NCI-H146 (cell line): ENCODE data around the gene TTC31.

Experiments used
- DNase-seq: peaks from one replicate; lab custom pipeline; 2025; lab: John Stamatoyannopoulos, UW

The TTC31 gene

GRCh38 chr2:74526649-74527230, 43.9 kb downstream of the TTC31 start:
- no peak for DNase-seq

DNA sequence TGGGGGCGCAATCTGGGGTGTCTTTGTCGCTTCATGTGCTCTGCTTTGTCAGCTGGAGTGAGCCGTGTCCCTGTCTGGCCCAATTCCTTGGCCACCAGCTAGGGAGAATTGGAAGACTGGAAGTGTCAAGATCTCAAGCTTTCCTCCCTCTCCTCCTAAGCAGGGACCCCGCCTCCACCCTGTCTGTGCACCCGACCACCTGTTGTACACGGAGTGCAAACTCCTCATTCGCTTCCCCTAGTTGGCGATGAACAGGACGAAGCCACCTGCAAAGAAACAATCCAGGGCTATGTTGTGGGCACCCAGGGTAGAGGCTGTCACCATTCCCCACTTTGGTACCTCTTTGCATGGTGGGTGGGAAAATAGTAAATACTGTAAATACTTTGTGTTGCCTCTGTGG, 44.9 kb downstream of the TTC31 start:
- no peak for DNase-seq

DNA sequence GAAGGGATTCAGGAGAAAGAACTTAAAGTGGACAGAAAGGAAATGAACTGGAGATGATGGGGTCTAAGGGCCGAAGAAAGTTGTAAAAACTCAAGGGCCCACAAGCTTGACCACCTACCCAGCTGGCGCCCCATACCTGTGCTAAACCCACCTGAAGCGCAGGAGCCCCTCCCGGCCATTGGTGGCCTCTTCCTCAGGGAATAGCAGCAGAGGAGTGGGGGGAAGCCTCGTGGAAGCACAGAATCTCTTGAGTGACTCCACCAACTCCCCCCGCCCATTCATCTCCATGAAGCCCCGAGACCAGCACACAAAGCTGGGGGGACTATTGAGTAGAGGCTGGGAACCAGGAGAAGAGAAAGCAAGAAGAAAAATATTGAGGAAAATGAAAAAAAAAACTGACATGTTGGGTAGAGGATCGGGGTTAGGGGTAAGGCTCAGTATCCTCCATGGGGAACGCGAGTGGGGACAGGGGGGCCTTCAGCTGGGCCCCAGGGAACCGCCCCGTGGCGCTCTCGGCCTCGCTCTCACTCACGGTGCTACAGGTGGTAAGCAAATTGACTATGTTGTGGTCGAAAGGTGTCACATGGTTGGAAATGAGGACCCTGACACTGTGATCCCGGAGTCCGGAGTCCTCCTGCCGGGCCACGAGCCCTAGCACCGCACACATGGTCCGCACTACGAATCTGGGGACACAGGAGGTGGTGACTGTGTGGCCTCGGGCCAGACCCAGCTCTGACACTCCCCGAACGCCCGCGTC, 45.9 kb downstream of the TTC31 start:
- no peak for DNase-seq

- DNase-seq, result peak; percentile 99
These were observed 46.7 kb downstream of the TTC31 start, which contains the start of the genes AUP1 and HTRA2 for GRCh38 chr2:74529357-74530238. TSS of gene AUP1 (minus strand) at chr2:74529706. CDS start at chr2:74529629, 77 bp downstream. TSS of gene HTRA2 (plus strand) at chr2:74529933. CDS start at chr2:74530007, 74 bp downstream.

DNA sequence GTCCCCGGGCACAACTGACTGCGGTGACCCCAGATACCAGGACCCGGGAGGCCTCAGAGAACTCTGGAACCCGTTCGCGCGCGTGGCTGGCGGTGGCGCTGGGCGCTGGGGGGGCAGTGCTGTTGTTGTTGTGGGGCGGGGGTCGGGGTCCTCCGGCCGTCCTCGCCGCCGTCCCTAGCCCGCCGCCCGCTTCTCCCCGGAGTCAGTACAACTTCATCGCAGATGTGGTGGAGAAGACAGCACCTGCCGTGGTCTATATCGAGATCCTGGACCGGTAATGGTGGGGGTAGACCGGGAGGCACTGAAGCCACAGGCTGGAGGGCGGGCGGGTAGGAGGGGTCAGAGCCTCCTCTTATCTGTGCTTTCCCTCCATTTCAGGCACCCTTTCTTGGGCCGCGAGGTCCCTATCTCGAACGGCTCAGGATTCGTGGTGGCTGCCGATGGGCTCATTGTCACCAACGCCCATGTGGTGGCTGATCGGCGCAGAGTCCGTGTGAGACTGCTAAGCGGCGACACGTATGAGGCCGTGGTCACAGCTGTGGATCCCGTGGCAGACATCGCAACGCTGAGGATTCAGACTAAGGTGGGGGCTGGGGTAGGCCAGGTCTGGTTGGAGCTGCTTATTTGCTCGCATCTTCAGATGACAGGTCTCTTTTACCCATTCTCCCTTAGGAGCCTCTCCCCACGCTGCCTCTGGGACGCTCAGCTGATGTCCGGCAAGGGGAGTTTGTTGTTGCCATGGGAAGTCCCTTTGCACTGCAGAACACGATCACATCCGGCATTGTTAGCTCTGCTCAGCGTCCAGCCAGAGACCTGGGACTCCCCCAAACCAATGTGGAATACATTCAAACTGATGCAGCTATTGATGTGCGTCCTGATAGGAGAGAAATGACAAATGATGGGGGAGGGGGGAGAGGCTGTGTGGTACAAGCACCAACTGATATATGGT, 47.6 kb downstream of the TTC31 start:
- peak; percentile 53 for DNase-seq

GRCh38 chr2:74531666-74532065, 48.8 kb downstream of the TTC31 start:
- no peak for DNase-seq

DNA sequence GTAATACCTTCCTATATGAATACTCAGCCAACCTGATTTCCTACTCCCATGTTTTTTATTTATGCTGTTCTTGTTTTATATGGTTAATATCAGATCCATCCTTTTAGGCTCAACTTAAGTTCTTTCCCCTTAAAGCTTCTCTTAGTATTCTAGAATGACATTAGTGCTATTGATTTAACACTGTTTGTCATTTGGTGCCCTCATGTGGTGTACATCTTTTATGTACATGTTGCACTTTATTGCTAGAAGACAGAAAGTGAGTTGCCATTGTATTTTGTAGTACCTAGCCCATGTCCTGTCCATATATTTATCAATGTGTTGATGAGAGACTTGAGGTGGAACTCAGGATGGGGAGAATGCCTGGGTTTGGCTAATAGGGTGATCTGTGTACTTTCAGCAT, 49.3 kb downstream of the TTC31 start:
- DNase-seq, result peak; percentile 20

DNA sequence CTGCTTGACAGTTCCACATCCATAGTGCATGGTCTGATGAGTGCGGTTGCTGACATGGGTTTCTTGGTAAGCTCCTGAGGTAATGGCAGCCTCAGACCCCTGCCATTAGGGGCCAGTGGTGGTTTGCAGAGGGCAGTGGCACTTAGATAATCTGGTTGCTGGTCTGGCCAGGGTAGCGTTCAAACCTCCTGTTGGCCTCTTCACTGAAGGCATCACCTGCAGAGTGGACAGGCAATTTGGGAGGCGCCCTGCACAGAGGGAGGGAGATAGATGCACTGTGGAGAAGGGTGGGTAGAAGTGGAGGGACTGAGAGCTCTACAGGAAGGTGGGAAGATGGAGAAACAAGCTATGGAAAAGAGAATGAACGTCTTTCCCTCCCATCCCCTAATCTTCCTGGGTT, 50.6 kb downstream of the TTC31 start:
- no peak for DNase-seq

DNA sequence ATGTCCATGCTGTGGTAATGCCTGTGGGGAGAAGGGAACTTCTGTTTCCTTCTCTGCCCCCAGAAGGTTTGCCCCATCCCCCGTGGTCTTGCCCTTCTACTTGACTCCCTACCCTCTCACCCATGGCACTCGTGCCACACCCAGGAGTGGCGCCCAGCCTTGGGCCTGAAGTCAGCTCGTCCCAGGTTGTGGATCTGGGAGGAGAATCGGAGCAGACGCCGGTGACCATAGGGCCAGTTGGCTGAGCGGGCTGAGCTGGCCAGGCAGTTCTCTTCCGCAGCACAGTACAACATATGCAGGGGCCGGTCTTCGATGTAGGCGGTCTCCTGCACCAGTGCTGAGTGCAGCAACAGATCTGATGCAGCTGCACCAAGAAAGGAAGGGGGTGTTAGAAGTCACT, 51.5 kb downstream of the TTC31 start:
- DNase-seq, result no peak

DNA sequence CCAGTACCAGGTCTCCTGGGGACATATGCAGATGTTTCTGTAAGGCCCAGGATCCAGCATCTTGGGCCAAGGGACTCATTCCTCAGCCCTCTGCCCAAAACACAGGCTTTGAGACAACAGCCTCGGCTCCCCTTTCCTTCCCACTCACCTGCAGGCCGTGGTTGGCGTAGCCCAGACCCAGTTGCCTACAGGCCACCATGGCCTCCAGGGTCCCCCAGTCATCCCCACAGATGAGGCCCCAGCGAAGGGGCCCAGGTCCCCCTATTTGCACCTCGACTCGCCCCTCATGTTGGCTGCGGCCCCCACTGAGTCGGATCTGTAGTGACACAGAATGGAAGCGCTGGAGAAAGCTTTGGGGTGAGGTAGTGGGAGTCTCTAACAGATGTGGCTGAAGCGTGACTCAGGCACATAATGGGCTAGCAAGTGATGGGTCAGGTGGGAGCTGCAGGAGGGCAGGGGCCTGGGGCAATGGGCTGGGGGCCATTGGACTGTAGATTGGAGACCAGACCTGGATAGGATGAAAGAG, 52.6 kb downstream of the TTC31 start:
- no peak for DNase-seq

DNA sequence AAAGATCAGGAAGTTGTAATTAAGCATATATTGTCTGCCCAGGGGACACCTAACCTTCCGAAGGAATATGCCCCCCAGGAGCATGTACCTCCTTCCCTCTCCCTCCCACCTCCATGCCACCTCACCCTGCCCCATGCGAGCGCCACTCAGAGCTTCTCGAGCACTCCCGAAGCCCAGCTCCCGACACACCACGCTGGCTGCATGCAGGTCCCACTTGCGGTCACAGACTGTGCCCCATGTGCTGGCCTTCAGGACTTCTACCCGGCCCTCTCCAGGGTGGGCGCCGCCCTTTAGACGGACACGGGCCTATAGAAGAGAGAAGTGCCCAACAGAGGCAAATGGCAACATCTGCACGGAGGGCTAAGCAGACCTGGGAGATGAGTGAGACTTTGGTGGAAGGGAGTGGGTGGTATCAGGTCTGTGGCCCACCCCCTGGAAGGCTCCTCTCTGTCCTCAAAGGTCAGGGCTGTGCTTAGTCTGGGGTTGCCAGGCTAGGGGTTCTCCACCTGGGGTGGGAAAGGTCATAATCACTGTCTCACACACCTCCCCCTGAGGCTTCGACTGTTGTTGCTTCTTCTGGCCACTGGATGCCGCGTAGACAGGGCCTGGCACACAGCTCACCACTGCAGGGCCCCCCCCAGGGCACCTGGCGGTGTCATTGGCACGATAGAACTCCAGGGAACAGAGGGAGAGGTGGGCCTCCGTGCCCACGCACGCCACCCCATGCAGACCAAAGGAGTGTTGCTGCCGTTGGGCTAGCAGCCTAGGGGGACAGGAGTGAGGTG, 53.5 kb downstream of the TTC31 start:
- no peak for DNase-seq

DNA sequence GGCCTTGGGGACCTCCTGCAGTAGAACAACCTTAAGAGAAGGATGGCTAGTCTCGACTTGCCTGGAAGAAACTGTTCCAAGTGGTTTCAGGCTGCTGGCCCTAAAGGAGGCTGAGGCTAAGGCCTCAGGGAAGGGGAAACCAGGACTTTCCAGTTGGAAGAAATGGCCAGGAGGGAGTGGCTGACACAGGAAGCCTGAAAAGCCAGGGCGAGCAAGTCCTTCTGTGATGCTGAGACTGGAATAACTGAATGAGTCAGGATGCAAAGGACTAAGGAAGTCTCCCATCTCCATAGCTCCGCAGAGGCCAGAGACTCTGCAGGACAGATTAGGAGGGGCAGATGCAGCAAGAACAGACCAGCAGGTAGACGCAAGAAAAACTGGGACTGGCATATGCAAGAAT, 54.3 kb downstream of the TTC31 start:
- no peak for DNase-seq

DNA sequence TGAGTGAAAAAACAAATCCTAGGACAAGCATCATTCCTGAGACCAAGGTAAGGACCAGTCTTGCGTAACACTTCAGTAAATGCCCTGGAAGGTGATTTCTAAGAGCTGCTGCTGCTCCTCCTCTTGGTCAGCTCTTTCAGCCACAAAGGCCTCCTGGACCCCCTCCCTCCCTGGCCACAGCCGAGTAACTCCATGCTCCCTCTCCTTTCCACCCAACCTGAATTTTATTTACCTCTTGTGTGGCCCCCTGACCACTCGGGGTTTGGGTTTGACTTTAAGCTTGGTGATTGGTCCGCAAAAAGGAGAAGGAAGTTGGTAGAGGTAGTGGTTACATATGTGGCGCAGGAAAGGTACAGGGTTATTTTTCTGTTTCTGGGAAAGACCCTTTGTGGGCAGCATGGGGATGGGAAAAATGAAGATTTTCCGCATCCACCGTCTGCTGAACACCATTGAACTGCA, 56.0 kb downstream of the TTC31 start:
- DNase-seq, result no peak

GRCh38 chr2:74540291-74540690, 57.4 kb downstream of the TTC31 start:
- DNase-seq, result no peak

- DNase-seq, result no peak
These were observed 60.1 kb downstream of the TTC31 start for GRCh38 chr2:74542978-74543377.
